T-helper 2 cell treated with Interferon-gamma antibody and Interleukin-4, amounts not matched to agents 100 ng/mL and 5 ng/mL, for 36 hours (primary cell): ENCODE results near the gene CYP2B6. TPM values are rescaled to one million over a fixed set of nuclear protein-coding genes. Genes with fewer than 3 reads are reported as not detected.
"Not testable (repeated sequence)": the region's sequence is repeated elsewhere in the genome, so short reads cannot be mapped to it uniquely, and the experiment has no call there.

Experiments
- intact Hi-C: fragments of 100-400 bp; cut with micrococcal nuclease; formaldehyde crosslinking; loops from one replicate; pipeline ENCODE4 v1.15.1; 2023
- total RNA-seq: library from RNA; stranded (reverse); gene quantifications from 2 replicates; pipeline ENCODE4 v1.2.3, GENCODE V29; 2022

CYP2B6 gene
- total RNA-seq, 1 donor from 2014 or later, result not detected

DNA sequence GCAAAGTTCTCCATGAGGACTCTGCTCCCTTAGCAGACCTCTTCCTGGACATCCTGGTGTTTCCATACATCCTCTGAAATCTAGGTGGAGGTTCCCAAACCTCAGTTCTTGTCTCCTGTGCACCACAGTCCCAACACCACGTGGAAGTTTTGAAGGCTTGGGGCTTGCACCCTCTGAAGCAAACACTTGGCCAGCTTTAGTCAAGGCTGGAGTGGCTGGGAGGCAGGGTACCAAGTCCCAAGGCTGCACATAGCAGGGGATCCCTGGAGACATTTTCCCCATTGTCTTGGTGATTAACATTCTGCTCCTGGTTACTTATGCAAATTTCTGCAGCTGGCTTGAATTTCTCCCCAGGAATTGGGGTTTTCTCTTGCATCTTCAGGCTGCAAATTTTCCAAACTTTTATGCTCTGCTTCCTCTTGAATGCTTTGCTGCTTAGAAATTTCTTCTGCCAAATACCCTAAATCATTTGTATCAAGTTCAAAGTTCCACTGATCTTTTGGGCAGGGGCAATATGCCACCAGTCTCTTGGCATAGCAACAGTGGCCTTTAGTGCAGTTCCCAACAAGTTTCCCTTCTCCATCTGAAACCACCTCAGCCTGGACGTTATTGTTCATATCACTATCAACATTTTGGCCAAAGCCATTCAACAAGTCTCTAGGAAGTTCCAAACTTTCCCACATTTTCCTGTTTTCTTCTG is 10.2 kb upstream of the CYP2B6 start:
- intact Hi-C loops, result not testable (repeated sequence)

DNA sequence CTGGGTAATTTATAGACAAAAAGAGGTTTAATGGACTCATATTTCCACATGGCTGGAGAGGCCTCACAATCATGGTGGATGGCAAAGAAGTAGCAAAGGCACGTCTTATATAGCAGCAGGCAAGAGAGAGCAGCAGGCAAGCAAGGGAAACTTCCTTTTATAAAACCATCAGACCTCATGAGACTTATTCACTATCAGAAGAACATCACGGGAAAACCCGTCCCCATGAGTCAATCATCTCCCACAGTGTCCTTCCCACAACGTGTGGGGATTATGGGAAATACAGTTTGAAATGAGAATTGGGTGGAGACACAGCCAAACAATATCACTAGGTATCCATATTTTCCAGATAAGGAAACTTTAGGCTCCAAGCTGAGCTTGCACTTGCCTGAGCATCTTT is 9.5 kb upstream of the CYP2B6 start:
- intact Hi-C loops, result no loop called here

DNA sequence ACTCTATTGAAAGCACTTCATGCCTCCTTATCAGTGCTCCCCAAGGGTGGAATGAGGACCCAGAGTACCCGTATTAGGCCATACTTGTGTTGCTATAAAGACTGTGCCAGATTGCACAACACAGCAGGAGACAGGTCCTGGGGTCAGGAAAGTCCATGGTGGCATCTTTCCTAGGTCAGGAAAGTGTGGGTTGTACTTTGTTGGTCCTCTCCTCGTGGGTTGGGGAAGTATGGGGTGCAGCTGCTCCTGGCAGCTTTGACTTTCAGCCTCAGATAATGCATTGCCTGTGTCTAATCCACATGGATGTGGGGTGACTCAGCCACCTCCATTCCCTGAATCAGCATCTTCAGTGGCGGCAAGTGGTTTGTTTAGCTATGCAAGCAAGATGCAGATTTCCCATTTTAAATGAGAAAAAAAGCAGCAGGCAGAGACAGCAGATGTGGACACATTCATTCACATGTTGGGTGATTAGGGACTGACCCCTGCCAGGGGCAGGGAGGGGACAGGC is 8.4 kb upstream of the CYP2B6 start:
- intact Hi-C loops, result no loop called here

DNA sequence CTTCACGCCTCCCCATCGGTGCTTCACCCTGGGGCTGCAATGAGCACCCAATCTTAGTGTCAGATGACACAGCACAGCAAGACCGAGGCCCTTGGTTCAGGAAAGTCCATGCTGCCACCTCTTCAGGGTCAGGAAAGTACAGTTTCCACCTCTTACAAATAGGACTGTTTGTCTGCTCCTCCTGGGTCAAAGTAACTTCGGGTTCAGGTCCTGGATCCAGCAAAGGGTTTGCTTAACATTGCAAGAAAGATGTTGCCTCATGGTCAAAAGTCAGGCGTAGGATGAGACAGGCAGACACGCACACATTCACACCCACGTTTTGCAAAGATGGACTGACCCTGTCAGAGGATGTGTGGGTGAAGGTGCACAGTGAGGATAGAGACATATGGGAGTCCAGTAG is 1.6 kb upstream of the CYP2B6 start:
- intact Hi-C loops, result no loop called here

DNA sequence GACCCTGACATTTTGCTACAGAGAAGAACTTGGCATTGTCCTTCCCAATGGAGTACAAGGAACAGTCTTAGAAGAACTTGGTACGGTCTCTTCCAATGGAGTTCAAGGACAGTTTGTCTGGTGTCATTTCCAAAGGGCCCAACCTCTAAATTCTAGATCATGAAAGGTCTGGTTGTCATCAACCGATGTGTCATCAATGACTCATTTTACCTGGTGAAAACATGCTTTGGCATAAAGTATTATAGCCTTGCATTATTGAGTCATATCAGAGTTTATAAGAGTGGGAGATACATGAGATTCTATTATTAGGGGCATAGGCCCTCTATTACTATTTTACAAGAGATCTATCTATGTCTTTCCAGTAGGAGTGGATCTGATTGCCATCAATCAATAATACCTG is 4.3 kb downstream of the CYP2B6 start:
- intact Hi-C loops, result no loop called here

DNA sequence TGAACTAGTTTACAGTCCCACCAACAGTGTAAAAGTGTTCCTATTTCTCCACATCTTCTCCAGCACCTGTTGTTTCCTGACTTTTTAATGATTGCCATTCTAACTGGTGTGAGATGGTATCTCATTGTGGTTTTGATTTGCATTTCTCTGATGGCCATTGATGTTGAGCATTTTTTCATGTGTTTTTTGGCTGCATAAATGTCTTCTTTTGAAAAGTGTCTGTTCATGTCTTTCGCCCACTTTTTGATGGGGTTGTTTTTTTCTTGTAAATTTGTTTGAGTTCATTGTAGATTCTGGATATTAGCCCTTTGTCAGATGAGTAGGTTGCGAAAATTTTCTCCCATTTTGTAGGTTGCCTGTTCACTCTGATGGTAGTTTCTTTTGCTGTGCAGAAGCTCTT is 7.9 kb downstream of the CYP2B6 start:
- intact Hi-C loops, result not testable (repeated sequence)

DNA sequence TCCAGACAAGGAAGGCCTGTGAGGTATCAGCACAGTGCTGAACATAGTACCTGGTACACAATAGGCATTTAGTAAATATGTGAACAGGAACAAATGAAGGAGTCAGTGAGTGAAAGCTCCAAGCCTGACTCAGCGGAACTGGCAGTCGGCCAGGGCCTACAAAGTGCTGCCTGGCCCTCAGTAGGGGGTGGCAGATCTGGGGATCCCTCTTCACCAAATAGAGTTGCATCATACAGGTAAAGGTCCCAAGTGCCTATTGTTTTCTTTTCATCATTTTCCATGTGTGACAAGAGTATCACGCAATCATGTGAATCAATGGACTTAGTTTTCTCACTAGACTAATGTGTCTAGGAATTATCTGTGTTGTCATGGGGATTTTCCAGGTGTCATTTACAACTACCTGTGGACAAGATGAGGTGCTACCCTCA is 9.2 kb downstream of the CYP2B6 start:
- intact Hi-C loops, result no loop called here

DNA sequence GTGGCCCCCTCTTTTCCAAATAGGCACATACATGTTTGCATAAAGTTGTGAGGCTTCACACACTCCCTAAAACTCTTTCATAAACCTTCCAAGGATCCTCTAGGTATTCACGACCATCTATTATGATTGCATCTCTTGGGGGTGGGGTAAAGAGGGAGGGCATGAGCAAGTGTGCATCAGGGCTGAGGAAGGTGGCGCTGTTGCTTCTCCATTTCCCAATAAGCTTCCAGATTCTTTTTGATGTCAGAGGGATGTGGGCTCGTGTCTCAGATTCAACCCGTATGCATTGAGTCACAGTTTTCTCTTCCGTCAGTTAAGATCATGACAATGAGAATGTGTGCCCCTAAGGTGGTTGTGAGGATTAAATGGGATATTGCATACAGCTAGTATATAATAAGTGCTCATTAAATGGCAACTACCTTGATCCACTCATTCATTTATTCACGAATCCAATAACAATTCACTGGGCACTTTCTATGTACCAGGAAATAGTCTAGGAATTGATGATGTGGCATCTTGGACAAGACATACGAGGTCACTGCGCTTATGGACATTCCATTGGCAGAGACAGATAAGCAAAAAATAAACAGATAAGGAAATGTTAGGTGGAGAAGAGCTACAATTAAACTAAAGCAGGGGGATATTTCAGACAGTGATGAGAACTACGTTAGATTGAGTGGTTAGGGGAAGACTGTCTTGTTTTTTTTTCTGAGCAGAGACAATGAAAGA is 10.3 kb downstream of the CYP2B6 start:
- intact Hi-C loops, result no loop called here

DNA sequence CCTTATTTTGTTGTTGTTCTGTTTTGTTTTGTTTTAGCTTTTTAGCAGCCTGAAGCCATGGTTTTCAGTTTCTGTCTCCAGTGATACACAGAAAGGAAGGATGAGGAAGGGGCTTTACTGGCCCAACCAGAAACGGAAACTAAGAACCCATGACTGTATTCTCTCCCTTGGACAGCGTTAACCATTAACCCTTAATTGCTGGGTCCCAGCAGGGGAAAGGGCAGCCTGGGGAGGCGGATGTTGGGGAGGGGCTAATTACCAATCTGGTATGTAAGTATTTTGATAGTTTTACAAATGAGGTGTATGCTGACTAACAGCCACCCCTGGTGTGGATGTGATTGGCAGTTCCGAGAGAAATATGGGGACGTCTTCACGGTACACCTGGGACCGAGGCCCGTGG is 12.6 kb downstream of the CYP2B6 start:
- intact Hi-C loops, result not testable (repeated sequence)

DNA sequence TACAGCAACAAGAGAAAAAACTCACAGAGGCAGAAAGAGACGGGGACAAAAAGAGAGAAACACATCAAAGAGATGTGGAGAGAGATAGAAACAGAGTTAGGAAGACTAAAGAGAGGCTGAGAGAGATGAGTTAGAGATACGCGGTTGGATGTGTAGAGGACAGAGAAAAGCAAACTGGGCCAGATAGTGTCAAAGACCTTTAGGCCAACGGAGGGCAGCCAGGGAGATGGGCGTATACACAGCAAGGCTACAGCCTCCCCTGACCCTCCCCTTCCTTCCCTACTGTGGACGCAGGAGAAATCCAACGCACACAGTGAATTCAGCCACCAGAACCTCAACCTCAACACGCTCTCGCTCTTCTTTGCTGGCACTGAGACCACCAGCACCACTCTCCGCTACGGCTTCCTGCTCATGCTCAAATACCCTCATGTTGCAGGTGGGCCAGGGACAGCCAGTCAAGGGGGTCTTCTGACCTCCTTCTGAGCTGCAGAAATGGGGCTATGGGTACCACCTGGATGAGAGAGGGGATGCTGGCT is 18.7 kb downstream of the CYP2B6 start:
- intact Hi-C loops, result no loop called here

DNA sequence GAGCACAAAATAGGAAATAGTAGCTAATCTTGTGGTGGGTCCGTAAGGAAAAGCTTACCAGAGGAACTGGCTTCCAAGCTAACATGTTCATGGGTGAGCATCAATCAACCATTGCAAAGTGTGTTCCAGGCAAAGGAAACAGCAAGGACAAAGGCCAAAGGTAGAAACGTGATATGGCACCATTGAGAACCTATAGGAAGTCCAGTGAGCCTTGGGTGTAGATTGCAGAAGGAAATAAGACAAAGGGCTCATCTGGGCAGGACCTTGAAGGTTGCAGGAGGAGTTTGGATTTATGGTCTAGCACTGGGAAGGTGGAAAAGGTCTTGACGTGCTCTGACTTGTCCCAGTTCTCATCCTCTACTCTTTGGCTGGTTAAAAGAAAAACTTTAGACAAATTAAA is 22.3 kb downstream of the CYP2B6 start:
- intact Hi-C loops, result no loop called here

DNA sequence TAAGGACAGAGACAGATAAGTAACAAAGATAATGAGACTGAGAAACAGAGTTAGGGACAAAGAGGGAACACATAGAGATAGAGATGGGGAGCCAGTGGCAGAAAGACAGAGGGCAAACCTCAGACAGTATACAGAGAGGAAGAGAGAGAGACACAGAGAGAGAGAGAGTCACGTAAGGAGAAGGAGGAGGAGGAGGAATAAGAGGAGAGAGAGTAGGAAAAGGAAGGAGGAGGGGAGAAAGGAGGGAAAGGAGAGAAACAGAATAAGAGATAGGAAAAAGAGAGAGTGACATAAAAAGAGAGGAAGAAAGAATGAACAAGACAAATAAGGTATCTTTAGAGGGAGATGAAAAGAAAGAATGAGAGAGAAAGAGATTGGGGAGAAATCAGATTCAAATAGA is 23.6 kb downstream of the CYP2B6 start:
- intact Hi-C loops, result no loop called here

DNA sequence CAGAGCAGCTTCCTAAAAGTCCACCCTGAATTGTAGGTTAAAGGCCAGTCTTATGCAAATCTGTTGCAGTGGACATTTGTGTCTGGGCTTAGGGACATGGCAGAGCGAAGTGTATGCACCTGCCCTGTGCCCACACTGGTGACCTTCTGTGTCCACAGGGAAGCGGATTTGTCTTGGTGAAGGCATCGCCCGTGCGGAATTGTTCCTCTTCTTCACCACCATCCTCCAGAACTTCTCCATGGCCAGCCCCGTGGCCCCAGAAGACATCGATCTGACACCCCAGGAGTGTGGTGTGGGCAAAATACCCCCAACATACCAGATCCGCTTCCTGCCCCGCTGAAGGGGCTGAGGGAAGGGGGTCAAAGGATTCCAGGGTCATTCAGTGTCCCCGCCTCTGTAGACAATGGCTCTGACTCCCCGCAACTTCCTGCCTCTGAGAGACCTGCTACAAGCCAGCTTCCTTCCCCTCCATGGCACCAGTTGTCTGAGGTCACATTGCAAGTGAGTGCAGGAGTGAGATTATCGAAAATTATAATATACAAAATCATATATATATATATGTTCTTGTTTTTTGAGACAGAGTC is 25.5 kb downstream of the CYP2B6 start:
- intact Hi-C loops, result no loop called here

DNA sequence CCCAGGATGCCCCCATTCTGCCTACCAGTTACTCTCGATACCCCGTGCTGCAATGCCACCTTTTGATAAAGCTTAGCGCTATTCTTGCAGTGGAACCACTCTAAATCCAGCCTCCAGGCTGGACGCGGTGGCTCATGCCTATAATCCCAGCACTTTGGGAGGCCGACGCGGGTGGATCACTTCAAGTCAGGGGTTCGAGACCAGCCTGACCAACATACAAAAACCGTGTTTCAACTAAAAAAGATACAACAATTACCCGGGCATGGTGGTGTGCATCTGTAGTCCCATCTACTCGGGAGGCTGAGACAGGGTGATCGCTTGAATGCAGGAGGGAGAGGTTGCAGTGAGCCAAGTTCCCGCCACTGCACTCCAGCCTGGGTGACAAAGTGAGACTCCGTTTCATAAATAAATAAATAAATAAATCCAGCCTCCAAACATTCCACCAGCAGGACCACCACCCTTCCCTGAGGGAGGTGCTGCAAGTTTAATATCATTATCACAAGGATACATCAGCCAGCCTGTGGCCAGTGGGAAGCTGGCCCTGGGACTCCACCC is 27.7 kb downstream of the CYP2B6 start:
- intact Hi-C loops, result no loop called here

DNA sequence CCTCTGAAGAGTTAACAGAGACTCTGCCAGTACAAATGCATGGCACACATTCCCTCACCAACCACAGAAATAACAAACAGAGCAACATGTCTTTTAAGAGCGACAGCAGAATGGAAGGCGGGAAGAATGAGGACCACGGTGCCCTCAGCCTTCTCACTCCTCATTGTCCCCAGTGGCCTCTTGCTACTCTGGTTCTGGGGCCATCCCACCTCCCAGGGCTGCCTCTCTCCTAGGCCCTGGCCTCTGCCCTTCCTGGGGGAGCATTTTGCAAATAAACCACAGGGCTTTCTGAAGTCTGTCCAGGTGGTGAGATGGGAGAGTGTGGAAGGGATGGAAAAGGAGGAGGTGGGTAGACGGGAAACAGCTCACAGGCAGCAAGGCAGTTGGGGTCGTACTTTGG is 28.3 kb downstream of the CYP2B6 start:
- intact Hi-C loops, result no loop called here

DNA sequence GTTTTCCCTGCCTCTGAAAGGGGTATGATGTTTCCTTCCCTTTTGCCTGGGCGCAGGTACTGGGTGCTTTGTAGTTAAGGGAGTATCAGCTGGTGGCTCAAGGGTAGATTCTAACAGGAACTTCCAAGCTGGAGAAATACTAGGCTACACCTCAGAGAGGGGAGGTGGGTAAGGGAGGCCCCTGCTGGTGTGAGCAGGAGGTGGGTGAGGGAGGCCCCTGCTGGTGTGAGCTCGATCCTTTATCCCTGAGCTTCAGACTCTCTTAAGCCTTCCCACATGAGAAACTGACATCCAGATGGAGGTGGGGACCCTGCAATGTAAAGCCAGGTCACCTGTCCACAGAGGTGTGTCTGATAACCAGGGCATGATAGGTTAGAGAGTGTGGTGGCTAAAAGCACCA is 32.1 kb downstream of the CYP2B6 start:
- intact Hi-C loops, result no loop called here

DNA sequence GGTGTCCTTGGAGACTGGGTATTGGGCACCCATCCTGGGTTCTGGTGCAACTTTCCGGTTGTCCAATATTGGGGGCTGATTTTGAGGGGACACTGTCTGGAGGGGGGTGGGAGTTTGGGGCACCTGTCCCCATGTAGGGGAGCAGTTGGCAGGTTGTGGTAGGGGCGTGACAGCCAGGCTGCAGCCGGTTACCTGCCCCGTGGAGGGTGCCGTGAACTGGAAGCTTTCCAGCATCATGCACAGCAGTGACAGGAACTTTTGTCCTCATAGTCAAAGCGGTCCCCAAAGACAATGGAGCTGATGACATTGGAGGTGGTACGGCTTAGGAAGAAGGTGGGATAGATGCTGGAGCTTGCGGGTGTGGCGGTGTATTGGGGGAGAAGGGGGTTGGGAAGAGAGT is 34.3 kb downstream of the CYP2B6 start:
- intact Hi-C loops, result no loop called here

DNA sequence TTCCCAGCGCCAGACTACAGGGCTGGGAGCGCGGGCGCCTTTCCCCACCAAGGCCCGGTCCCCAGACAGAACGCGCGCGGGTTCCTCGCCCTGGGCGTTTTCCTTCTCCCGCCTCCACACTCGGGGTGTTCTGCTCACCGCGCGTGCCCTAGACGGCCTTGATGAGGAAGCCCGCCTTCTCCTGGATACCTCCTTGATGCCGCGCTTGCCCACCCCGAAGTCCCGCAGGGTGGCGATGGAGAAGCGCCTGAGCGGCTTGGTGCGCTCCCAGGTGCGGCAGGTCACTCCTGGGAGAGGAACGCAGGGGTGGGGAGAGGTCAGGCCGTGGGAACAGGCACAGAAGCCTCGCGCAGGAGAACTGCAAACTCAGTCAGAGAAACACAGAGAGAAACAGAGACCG is 34.8 kb downstream of the CYP2B6 start:
- intact Hi-C loops, result no loop called here

DNA sequence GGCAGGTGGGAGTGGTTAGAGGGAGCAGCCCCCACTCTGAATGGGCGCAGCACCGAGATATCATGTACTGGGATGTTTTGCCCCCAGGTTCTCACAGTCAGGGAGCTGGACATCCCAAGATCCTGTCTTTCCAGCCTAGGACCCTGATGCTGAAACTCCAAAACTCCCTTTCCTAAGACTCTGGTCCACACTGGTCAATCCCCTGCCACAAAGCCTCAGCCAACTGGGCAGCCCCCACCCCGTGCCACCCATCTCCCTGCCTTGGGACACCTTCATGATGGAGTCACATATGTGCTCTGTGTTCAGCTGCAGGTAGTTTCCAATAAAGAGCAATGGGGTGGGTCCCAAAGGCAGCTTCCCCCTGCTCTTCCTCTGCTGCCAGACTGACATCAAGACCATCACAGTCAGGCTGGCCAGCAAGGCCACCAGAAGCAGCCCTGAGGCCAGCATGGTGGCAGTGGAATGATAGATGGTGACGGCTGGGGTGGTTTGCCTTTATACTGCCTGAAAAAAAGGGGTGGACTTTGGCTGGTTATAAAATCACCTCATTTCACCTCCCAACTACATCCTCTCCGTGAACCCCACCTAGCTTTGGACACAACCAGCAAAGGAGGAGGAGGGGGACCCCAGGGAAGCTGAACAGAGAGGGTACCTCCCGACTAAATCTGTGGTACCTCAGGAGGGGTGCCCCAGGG is 36.3 kb downstream of the CYP2B6 start:
- intact Hi-C loops, result no loop called here

DNA sequence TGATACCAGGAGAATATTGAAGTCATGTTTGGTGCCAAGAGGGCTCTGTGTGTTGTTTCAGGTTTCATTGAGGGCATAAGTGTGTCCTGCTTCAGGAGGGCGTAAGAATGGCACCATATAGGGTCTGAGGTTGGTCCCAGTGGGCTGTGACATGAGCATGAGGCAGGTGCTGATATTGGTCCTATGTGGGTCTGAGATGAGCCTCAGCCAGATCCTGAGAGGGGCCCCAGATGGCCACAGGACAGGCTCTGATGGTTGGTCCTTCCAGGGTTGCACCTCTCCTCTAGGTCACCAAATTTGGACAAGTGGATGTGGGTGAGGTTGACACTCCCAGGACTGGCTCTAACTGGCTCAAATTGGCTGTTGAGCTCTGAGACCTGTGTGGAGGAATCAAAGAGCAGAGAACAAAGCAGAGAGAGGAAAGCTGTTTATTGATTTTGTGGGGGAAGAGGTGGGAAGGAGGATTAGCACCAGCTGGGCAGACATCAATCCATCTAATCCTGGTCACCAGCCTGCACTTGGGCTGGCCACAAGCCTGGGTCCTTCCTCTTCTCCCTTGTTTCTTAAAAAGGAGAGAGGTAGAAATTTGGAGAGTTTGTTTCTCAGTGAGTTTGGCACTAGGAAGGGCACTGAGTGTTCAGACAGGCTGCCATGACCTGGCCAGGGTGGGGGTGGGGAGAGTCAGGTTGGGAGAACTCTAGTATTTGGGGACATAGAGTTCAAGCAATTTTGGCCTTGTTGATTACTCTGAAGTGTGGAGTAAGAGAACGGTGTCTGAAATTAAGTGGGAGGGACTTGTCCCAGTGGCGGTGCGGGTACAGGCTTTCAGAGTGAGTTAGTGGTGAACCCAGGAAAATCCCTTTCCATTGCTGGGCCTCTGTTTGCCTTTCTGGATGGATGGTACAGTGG is 38.7 kb downstream of the CYP2B6 start:
- intact Hi-C loops, result no loop called here
